ENCODE data around the gene CRISP1. TPM values are rescaled to one million over a fixed set of nuclear protein-coding genes. Genes with fewer than 3 reads are reported as not detected.
"Not testable (repeated sequence)": the region's sequence is repeated elsewhere in the genome, so short reads cannot be mapped to it uniquely, and the experiment has no call there.

The CRISP1 gene
- total RNA-seq, 4 donors from 2014 or later, result not detected

- Histone ChIP-seq H3K27me3 (no peaks in the 10 kb centered on the region), H3K36me3 (no peaks in the 10 kb centered on the region), H3K4me3 (no peak overlapping the region), H3K9me3 (no peaks in the 10 kb centered on the region), H3K27ac (no peak overlapping the region), H3K4me1 (no peaks in the 10 kb centered on the region)
- in situ Hi-C loops (cut with MboI; ENCODE audit: low pct_ligation_motif_present in 1 of 4, low pct_unique_long_range_greater_than_20kb in 1 of 4, low sequenced_read_pairs in 3 of 4), result no loop called here
- 43 to 57% methylated on average over 2 of the region's 2 CpGs for WGBS, 2 donors (ENCODE audit: low coverage in 1 of 2)
- intact Hi-C loops (cut with DNase I; ENCODE audit: low total_unique reads), result no loop called here
- TF ChIP-seq POLR2AphosphoS5 (IDR thresholded peaks at IDR 0.05), result no peak
- no peak for DNase-seq
Observed at GRCh38 chr6:49902856-49903255, 36.5 kb upstream of the CRISP1 start.

- H3K27ac ChIP-seq, result no peak overlapping the region
- in situ Hi-C loops (cut with MboI; ENCODE audit: low pct_ligation_motif_present in 1 of 4, low pct_unique_long_range_greater_than_20kb in 1 of 4, low sequenced_read_pairs in 3 of 4), result no loop called here
- TF ChIP-seq, protein P1, sequence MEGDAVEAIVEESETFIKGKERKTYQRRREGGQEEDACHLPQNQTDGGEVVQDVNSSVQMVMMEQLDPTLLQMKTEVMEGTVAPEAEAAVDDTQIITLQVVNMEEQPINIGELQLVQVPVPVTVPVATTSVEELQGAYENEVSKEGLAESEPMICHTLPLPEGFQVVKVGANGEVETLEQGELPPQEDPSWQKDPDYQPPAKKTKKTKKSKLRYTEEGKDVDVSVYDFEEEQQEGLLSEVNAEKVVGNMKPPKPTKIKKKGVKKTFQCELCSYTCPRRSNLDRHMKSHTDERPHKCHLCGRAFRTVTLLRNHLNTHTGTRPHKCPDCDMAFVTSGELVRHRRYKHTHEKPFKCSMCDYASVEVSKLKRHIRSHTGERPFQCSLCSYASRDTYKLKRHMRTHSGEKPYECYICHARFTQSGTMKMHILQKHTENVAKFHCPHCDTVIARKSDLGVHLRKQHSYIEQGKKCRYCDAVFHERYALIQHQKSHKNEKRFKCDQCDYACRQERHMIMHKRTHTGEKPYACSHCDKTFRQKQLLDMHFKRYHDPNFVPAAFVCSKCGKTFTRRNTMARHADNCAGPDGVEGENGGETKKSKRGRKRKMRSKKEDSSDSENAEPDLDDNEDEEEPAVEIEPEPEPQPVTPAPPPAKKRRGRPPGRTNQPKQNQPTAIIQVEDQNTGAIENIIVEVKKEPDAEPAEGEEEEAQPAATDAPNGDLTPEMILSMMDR (IDR thresholded peaks at IDR 0.05), result no peak
- no peak for TF ChIP-seq POLR2AphosphoS5 (IDR thresholded peaks at IDR 0.05)
- no peak for TF ChIP-seq EP300 (IDR thresholded peaks at IDR 0.05; ENCODE audit: low read depth)
- TF ChIP-seq POLR2A (IDR thresholded peaks at IDR 0.05), result no peak
- H3K9me3 ChIP-seq, result no peaks in the 10 kb centered on the region
- no peaks in the 10 kb centered on the region for H3K27me3 ChIP-seq
- no peak for DNase-seq
- H3K4me3 ChIP-seq, result no peak overlapping the region
- H3K4me1 ChIP-seq, result no peaks in the 10 kb centered on the region
- intact Hi-C loops (cut with DNase I; ENCODE audit: low total_unique reads), result no loop called here
- H3K36me3 ChIP-seq, result no peaks in the 10 kb centered on the region
Observed at GRCh38 chr6:49898904-49899566, 32.7 kb upstream of the CRISP1 start.

GRCh38 chr6:49895553-49895952 is 29.2 kb upstream of the CRISP1 start:
- in situ Hi-C loops (cut with MboI; ENCODE audit: low pct_ligation_motif_present in 1 of 4, low pct_unique_long_range_greater_than_20kb in 1 of 4, low sequenced_read_pairs in 3 of 4); intact Hi-C loops (cut with DNase I; ENCODE audit: low total_unique reads); H3K9me3 ChIP-seq; H3K4me3 ChIP-seq; H3K4me1 ChIP-seq; H3K36me3 ChIP-seq; H3K27me3 ChIP-seq; DNase-seq; H3K27ac ChIP-seq: not testable (repeated sequence)

DNA sequence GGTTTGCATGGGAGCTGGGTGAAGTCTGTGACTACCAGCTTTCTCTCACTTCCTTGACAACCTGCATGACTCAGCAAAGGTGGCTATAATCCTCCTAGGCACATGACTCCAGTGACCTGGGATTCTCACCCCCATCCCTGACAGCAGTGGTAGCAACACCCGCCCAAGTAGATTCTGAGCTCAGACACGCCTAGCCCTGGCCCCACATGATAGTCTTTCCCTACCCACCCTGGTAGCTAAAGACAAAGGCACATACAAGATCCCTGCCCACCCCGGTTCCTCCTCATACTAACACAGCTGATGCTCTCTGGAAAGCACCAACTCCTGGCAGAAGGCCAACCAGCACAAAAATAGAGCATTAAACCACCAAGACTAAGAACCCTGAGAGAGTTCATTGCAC is 25.9 kb upstream of the CRISP1 start:
- Histone ChIP-seq H3K4me1 (no peaks in the 10 kb centered on the region), H3K36me3 (no peaks in the 10 kb centered on the region), H3K27ac (no peak overlapping the region), H3K4me3 (no peak overlapping the region), H3K9me3 (no peaks in the 10 kb centered on the region), H3K27me3 (no peaks in the 10 kb centered on the region)
- DNase-seq, result no peak
- intact Hi-C loops (cut with DNase I; ENCODE audit: low total_unique reads) (no loop called here), in situ Hi-C loops (cut with MboI; ENCODE audit: low pct_ligation_motif_present in 1 of 4, low pct_unique_long_range_greater_than_20kb in 1 of 4, low sequenced_read_pairs in 3 of 4) (no loop called here)
- no peak for TF ChIP-seq POLR2AphosphoS5 (IDR thresholded peaks at IDR 0.05)
- TF ChIP-seq, protein P1 (IDR thresholded peaks at IDR 0.05), result no peak
- TF ChIP-seq EP300 (IDR thresholded peaks at IDR 0.05; ENCODE audit: low read depth), result no peak
- no peak for TF ChIP-seq POLR2A (IDR thresholded peaks at IDR 0.05)
- WGBS, 2 donors (ENCODE audit: low coverage in 1 of 2), result 60% methylated on average over 3 of the region's 3 CpGs; no CpG with 5 or more reads in 1 of the 2 donors

DNA sequence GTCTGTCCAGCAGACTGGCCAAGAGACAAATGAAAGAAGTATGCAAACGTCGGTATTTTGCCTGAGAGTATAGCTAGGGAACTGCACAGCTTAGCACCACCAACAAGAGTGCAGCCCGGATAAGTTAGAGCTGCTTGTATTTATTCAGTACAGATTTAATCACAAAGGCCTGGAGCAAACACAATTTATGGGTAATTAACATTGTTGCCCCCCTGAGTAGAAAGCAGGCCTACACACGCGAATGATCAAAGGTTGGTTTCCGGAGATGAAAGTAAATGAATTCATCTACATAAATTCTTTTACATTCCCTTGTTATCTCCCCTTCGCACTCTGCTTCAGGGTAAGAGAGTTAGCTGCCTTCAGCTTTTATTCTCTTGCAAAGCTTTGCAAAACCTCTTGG is 24.7 kb upstream of the CRISP1 start:
- in situ Hi-C loops (cut with MboI; ENCODE audit: low pct_ligation_motif_present in 1 of 4, low pct_unique_long_range_greater_than_20kb in 1 of 4, low sequenced_read_pairs in 3 of 4), result no loop called here
- Histone ChIP-seq H3K9me3 (no peaks in the 10 kb centered on the region), H3K4me3 (no peak overlapping the region), H3K27ac (no peak overlapping the region), H3K27me3 (no peaks in the 10 kb centered on the region), H3K4me1 (no peaks in the 10 kb centered on the region), H3K36me3 (no peaks in the 10 kb centered on the region)
- WGBS, 2 donors (ENCODE audit: low coverage in 1 of 2), result 58% methylated on average over 5 to 7 of the region's 7 CpGs
- DNase-seq, result no peak
- no peak for TF ChIP-seq EP300 (IDR thresholded peaks at IDR 0.05; ENCODE audit: low read depth)
- no peak for TF ChIP-seq POLR2A (IDR thresholded peaks at IDR 0.05)
- TF ChIP-seq, protein P1 (IDR thresholded peaks at IDR 0.05), result no peak
- no peak for TF ChIP-seq POLR2AphosphoS5 (IDR thresholded peaks at IDR 0.05)
- intact Hi-C loops (cut with DNase I; ENCODE audit: low total_unique reads), result no loop called here

Measured in transverse colon (tissue), 4 donors.